GM18526 (cell line): Measurements from ENCODE around the gene C14orf119.

ENCODE experiments used
- POLR2A ChIP-seq: IDR thresholded peaks from 3 replicates; pipeline ENCODE4 v1.6.1; 2011; ENCODE audit not compliant: insufficient read length; ENCODE audit errors: extremely low read depth

Gene C14orf119

GRCh38 chr14:23121361-23121771, 26.1 kb downstream of the C14orf119 start:
- no peak for TF ChIP-seq POLR2A

- TF ChIP-seq POLR2A, result no peak
Measured at GRCh38 chr14:23122086-23122485, 26.8 kb downstream of the C14orf119 start.

- TF ChIP-seq POLR2A, result no peak
Measured at GRCh38 chr14:23123419-23123818, 28.1 kb downstream of the C14orf119 start.

GRCh38 chr14:23124337-23124954, 29.1 kb downstream of the C14orf119 start:
- no peak for TF ChIP-seq POLR2A

- no peak for TF ChIP-seq POLR2A
Measured at GRCh38 chr14:23125011-23125410, 29.7 kb downstream of the C14orf119 start.

- no peak for TF ChIP-seq POLR2A
Measured at GRCh38 chr14:23125933-23126524, 30.7 kb downstream of the C14orf119 start.

DNA sequence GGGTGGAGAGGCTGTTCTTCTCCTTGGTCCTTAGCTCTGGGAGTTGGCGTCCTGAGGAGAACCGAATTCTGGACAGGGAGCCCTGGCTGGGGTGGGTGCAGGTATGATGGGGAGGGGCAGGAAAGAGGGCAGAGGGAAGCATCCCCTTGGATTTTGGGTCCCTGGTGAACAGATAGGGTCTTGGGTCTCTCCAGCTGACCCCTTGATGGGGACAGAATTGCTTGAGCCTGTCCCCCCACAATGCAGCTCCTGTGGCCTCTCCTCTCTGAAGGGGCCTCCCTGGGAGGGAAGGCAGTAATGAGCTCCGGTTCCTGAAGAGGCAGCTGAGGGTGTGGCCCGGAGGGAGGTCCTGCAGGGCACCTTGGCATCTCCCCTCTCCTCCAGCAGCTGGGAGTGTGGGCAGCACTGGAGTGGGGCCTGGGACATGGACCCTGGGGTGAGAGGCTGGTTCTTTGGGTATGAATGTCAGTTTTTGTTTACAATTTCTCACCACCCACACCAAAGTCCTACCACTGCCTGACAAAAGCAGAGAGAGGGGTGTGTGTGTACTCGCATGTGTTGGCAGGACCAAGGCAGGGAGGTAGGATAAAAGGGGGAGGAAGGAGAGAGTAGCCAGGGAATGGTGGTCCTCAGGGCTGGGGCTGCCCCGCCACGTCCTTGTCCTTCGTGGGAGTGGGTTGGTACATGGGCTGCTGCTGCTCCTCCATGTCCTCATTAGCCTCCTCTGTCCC, 31.4 kb downstream of the C14orf119 start:
- no peak for TF ChIP-seq POLR2A

GRCh38 chr14:23127861-23128260, 32.6 kb downstream of the C14orf119 start:
- no peak for TF ChIP-seq POLR2A

DNA sequence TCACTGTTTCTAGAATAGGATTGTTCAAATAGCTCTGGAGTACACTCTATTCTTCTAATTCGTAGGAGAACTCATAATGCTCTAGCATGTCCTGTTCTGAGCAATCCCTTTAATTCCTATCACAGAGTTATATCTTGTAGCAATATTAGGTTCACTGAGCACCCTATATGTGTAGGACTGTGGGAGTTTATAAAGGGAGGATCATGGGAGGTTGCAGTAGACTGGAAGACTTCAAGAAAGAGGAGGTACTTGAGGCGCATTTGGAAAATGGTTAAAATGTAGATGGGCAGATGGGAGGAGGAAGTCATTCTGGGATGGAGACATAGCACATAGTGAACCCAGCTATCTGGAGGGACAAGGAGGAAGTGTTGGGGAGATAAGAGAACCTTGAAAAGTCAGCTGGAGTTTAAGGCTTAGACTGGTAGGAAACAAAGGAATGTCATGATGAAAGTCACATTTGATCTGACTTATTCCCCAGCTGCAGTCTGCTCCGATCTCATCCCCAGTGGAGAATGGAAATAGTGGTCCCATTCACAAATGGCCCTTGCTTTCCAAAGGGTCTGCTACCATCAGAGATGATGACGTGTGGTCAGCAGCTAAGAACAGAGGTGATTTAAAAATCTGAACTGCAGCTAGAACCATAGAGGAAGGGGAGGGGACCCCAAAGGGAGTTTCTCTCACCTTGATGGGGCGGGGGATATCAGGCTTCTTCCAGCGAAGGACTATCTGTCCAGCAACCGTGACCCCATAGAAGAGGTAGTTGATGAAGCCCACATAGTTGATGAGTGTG, 33.9 kb downstream of the C14orf119 start:
- no peak for TF ChIP-seq POLR2A

DNA sequence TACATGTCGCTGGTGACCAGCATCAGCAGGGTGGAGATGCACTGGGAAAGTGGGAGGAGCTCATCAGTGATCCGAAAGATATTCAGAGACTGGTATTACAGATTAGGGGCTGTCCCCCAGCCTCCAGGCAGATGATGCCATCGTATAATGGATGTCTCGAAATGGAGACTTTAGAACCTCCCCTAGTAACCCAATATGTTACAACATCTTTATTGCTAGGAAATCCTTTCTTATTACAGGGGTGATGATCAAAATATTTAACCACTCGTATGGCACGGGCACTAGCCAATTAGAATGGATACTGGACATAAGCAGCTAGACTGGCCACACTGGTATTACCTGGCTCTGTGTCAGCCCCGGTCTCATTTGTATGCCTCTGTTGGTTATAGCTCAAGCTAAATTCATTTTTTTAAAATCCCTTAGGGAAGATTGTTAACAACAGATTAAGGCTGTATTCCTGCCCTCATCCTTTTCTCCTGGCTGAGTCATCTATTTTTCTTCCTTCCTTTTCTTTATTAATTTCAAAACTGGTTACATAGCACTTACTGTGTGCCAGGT, 34.5 kb downstream of the C14orf119 start:
- TF ChIP-seq POLR2A, result no peak

DNA sequence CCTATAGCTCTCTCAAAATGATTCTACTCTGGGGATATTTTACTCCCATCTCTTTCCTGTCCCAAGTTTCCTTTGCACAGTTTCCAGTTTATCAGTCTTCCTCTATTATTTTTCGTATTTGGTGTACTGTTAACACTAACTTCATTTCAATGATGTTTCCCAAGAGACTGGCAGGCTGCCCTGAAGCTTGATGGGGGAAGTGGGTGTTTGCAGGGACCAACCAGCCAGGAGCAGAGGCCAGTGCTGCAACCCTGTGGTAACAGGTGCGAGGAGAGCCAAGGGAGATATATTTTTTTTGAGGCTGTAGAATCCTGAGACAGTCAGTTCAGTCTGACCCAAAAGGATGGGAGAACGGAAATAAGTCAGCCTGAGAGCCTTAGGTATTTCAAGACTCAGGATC, 35.6 kb downstream of the C14orf119 start:
- no peak for TF ChIP-seq POLR2A

- no peak for TF ChIP-seq POLR2A
Measured at GRCh38 chr14:23131482-23131881, 36.2 kb downstream of the C14orf119 start.

DNA sequence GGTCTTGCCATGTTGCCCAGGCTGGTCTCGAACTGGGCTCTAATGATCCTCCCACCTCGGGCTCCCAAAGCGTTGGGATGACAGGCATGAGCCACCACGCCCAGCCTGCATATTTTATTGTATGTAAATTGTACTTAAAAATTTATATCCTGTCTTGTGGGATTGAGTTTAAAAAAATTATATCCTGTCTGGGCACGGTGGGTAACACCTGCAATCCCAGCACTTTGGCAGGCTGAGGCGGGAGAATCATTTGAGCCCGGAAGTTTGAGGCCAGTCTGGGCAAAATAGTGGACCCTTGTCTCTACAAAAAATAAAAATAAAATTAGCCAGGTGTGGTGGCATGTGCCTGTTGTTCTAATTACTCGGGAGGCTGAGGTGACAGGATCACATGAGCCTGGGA, 37.7 kb downstream of the C14orf119 start:
- no peak for TF ChIP-seq POLR2A

DNA sequence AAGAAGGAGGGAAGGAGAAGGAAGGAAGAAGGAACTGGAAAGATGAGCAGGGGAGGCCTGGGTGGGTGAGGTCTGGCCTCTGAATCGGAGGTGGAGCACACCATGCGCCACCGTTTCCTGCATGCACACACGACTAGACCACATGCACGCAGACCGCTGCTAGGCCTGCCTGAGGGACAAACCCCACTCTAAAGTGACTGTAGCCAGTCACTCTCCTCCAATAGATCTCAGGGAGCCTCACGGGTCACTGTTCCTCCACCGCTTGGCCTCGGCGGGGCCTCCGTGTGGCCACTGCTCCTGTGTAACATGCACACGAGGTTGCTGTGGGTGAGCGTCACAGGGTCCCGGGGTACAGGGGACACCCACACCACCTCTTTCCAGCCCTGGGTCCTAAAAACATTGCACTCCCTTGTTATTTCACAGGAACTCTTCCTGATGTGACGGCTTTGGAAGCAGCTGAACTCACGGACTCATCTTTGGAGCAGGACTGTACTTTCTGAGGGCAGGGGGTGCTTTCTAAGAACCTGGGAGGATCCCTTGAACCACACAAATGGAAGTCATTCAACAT, 41.3 kb downstream of the C14orf119 start:
- no peak for TF ChIP-seq POLR2A
